Uterus (tissue), 4 donors: Measurements from ENCODE around the gene ISM2. TPM values are rescaled to one million over a fixed set of nuclear protein-coding genes. Genes with fewer than 3 reads are reported as not detected.
"Not testable (repeated sequence)": the region's sequence is repeated elsewhere in the genome, so short reads cannot be mapped to it uniquely, and the experiment has no call there.

ENCODE experiments used
- DNase-seq, 2 donors: peaks; one replicate each; pipeline ENCODE4 v3.0.0-alpha.2; 2019 to 2020
- H3K27ac ChIP-seq, 2 donors: fragments of 200-600 bp; sonication (generic); 1 replicate in 1 of 2; 2 replicates in 1 of 2; pipeline ENCODE4 v1.5.1; 2016 to 2018
- H3K27me3 ChIP-seq, 2 donors: fragments of 200-600 bp; sonication (generic); one replicate each; pipeline ENCODE4 v1.5.1; 2018 to 2019; ENCODE audit warnings: control low read depth in 1 of 2
- H3K36me3 ChIP-seq, 2 donors: fragments of 200-600 bp; sonication (generic); one replicate each; pipeline ENCODE4 v1.5.1; 2019; ENCODE audit warnings: control low read depth in 1 of 2
- H3K4me1 ChIP-seq, 2 donors: fragments of 200-600 bp; sonication (generic); one replicate each; pipeline ENCODE4 v1.5.1; 2018 to 2019; ENCODE audit warnings: control low read depth in 1 of 2
- H3K4me3 ChIP-seq, 2 donors: fragments of 200-600 bp; sonication (generic); 1 replicate in 1 of 2; 2 replicates in 1 of 2; pipeline ENCODE4 v1.5.1; 2018 to 2019; ENCODE audit warnings: mild to moderate bottlenecking in 1 of 2
- H3K9me3 ChIP-seq, 2 donors: fragments of 200-600 bp; sonication (generic); one replicate each; pipeline ENCODE4 v1.5.1; 2019; ENCODE audit warnings: control low read depth in 1 of 2
- CTCF ChIP-seq, 4 experiments: fragments of 200-600 bp in 2 of 4; fragments of 450-650 bp in 2 of 4; sonication (generic) in 2 of 4; IDR thresholded peaks; one replicate each; pipeline ENCODE4 v1.5.1; 2016 to 2019; ENCODE audit warnings: antibody characterized with exemption in 4 of 4, mild to moderate bottlenecking in 2 of 4, moderate library complexity in 1 of 4
- POLR2A ChIP-seq, 2 donors: fragments of 450-650 bp; IDR thresholded peaks; one replicate each; pipeline ENCODE4 v1.6.1; 2016; ENCODE audit warnings: antibody characterized with exemption in 2 of 2, mild to moderate bottlenecking in 1 of 2, moderate library complexity in 1 of 2
- intact Hi-C: fragments of 100-400 bp; cut with DNase I; formaldehyde crosslinking; loops from one replicate; pipeline ENCODE4 v1.15.1; 2023; ENCODE audit warnings: low total_unique reads
- total RNA-seq, 4 donors: library from RNA; depleted of rRNA in 3 of 4; stranded (reverse); fragments of >200 nt in 3 of 4; gene quantifications; one replicate each; pipeline versions ENCODE4 v1.1.0 to v1.2.4, GENCODE V29; 2014 to 2023
- donor health status: DM: yes; HTN: yes; CAD: no.

The ISM2 gene
- 1 to 10 TPM in 1 of 4 donors, under 1 TPM in 1, not detected in 2; 0.69 to 1.5 TPM for total RNA-seq

- peak within 1 kb of the TSS; percentile 19 to 44 for H3K4me3 ChIP-seq
- intact Hi-C loops, result no loop called here
- H3K27me3 ChIP-seq, result no peaks in the 10 kb centered on the region
- no peak for TF ChIP-seq CTCF (IDR thresholded peaks at IDR 0.05)
- TF ChIP-seq POLR2A (IDR thresholded peaks at IDR 0.05), result no peak
- no peaks in the 10 kb centered on the region for H3K36me3 ChIP-seq
- DNase-seq, result peak; percentile 27 to 33
- H3K4me1 ChIP-seq, result peaks cover 0 to 4% of the 10 kb centered on the region in 2 donors
- H3K27ac ChIP-seq, result no peak within 1 kb of the TSS
- no peaks in the 10 kb centered on the region for H3K9me3 ChIP-seq
Observed at GRCh38 chr14:77498120-77498979, at the start of gene ISM2. Gene ISM2 (minus strand): TSS chr14:77498816. CDS start chr14:77498793, 23 bp downstream.

- Histone ChIP-seq H3K4me1 (peaks cover 5 to 7% of the 10 kb centered on the region in 2 donors), H3K9me3 (no peaks in the 10 kb centered on the region), H3K36me3 (no peaks in the 10 kb centered on the region), H3K4me3 (no peak overlapping the region), H3K27me3 (no peaks in the 10 kb centered on the region), H3K27ac (no peak overlapping the region)
- intact Hi-C loops, result no loop called here
- DNase-seq, result no peak
- TF ChIP-seq POLR2A (IDR thresholded peaks at IDR 0.05), result no peak
- no peak for TF ChIP-seq CTCF (IDR thresholded peaks at IDR 0.05)
Observed at GRCh38 chr14:77547512-77548180, 49.0 kb upstream of the ISM2 start.

GRCh38 chr14:77545171-77545570, 46.6 kb upstream of the ISM2 start:
- H3K27ac ChIP-seq, H3K9me3 ChIP-seq, H3K27me3 ChIP-seq, H3K4me3 ChIP-seq, intact Hi-C loops, H3K4me1 ChIP-seq, H3K36me3 ChIP-seq, DNase-seq: not testable (repeated sequence)

GRCh38 chr14:77544571-77544970, 46.0 kb upstream of the ISM2 start:
- no peak for DNase-seq
- intact Hi-C loops, result no loop called here
- peak overlapping the region; percentile 68 to 80 for H3K27ac ChIP-seq
- TF ChIP-seq CTCF (IDR thresholded peaks at IDR 0.05) (no peak), POLR2A (IDR thresholded peaks at IDR 0.05) (no peak)
- peaks cover 5 to 7% of the 10 kb centered on the region in 2 donors for H3K4me1 ChIP-seq
- H3K36me3 ChIP-seq, result no peaks in the 10 kb centered on the region
- H3K9me3 ChIP-seq, result no peaks in the 10 kb centered on the region
- no peak overlapping the region for H3K4me3 ChIP-seq
- no peaks in the 10 kb centered on the region for H3K27me3 ChIP-seq

- H3K27me3 ChIP-seq, result no peaks in the 10 kb centered on the region
- no peak overlapping the region for H3K4me3 ChIP-seq
- peaks cover 5 to 7% of the 10 kb centered on the region in 2 donors for H3K4me1 ChIP-seq
- no peak for DNase-seq
- no peaks in the 10 kb centered on the region for H3K9me3 ChIP-seq
- intact Hi-C loops, result no loop called here
- no peaks in the 10 kb centered on the region for H3K36me3 ChIP-seq
- H3K27ac ChIP-seq, result peak overlapping the region; percentile 68 to 80
- no peak for TF ChIP-seq POLR2A (IDR thresholded peaks at IDR 0.05)
- TF ChIP-seq CTCF (IDR thresholded peaks at IDR 0.05), result no peak
Observed at GRCh38 chr14:77543637-77544334, 45.2 kb upstream of the ISM2 start.
